ENCODE data around the gene PERM1. TPM values are rescaled to one million over a fixed set of nuclear protein-coding genes. Genes with fewer than 3 reads are reported as not detected.

PERM1 gene
- total and polyA plus RNA-seq, 2 donors (not counting 1 experiment from before 2014, with no cell fraction given): 0.03 to 0.17 TPM

GRCh38 chr1:929712-930632, 51.9 kb downstream of the PERM1 start:
- Histone ChIP-seq H3K79me2 (ENCODE audit: control insufficient read depth, insufficient read depth, low read length) (no peaks in the 10 kb centered on the region), H3K9ac (ENCODE audit: insufficient read depth, low read length) (no peak overlapping the region), H2AFZ (ENCODE audit: low read length) (no peak overlapping the region), H3K27ac (ENCODE audit: insufficient read depth, low read length) (no peak overlapping the region), H3K9me3 (ENCODE audit: control insufficient read depth, insufficient read depth, low read depth, low read length) (no peaks in the 10 kb centered on the region), H4K20me1 (ENCODE audit: control insufficient read depth, extremely low read depth, insufficient read depth, low read length) (no peaks in the 10 kb centered on the region), H3K27me3 (ENCODE audit: control insufficient read depth, insufficient read depth, low read length) (peaks cover 17% of the 10 kb centered on the region), H3K4me1 (ENCODE audit: control insufficient read depth, extremely low read depth, insufficient read depth, low read length) (no peaks in the 10 kb centered on the region), H3K36me3 (ENCODE audit: control insufficient read depth, insufficient read depth, low read length) (no peaks in the 10 kb centered on the region), H3K4me3 (replicated peaks in 1 of 4; ENCODE audit: control extremely low read depth in 1 of 4, insufficient read depth in 1 of 4, low read depth in 3 of 4, low read length in 4 of 4) (no peak overlapping the region), H3K4me2 (ENCODE audit: extremely low read depth, insufficient read depth, low read length) (no peak overlapping the region)
- no peak for DNase-seq (ENCODE audit: low read depth in 2 of 2)
- TF ChIP-seq EZH2 (IDR thresholded peaks at IDR 0.05; ENCODE audit: low read length, missing control alignments): no peak
- no peak for TF ChIP-seq CTCF (conservative IDR thresholded peaks at IDR 0.05 in 1 of 2, IDR thresholded peaks at IDR 0.05 in 1 of 2; ENCODE audit: low read depth in 1 of 2, low read length in 2 of 2)

- TF ChIP-seq CTCF (conservative IDR thresholded peaks at IDR 0.05 in 1 of 2, IDR thresholded peaks at IDR 0.05 in 1 of 2; ENCODE audit: low read depth in 1 of 2, low read length in 2 of 2) (no peak), EZH2 (IDR thresholded peaks at IDR 0.05; ENCODE audit: low read length, missing control alignments) (no peak)
- Histone ChIP-seq H3K36me3 (ENCODE audit: control insufficient read depth, insufficient read depth, low read length) (no peaks in the 10 kb centered on the region), H3K4me3 (replicated peaks in 1 of 4; ENCODE audit: control extremely low read depth in 1 of 4, insufficient read depth in 1 of 4, low read depth in 3 of 4, low read length in 4 of 4) (no peak overlapping the region), H3K9ac (ENCODE audit: insufficient read depth, low read length) (no peak overlapping the region), H2AFZ (ENCODE audit: low read length) (no peak overlapping the region), H3K79me2 (ENCODE audit: control insufficient read depth, insufficient read depth, low read length) (no peaks in the 10 kb centered on the region), H4K20me1 (ENCODE audit: control insufficient read depth, extremely low read depth, insufficient read depth, low read length) (no peaks in the 10 kb centered on the region), H3K4me1 (ENCODE audit: control insufficient read depth, extremely low read depth, insufficient read depth, low read length) (no peaks in the 10 kb centered on the region), H3K27me3 (ENCODE audit: control insufficient read depth, insufficient read depth, low read length) (peaks cover 17% of the 10 kb centered on the region), H3K4me2 (ENCODE audit: extremely low read depth, insufficient read depth, low read length) (no peak overlapping the region), H3K27ac (ENCODE audit: insufficient read depth, low read length) (no peak overlapping the region), H3K9me3 (ENCODE audit: control insufficient read depth, insufficient read depth, low read depth, low read length) (no peaks in the 10 kb centered on the region)
- no peak for DNase-seq (ENCODE audit: low read depth in 2 of 2)
Observed at GRCh38 chr1:928825-929661, 52.9 kb downstream of the PERM1 start.

GRCh38 chr1:927748-928147, 54.1 kb downstream of the PERM1 start:
- H3K9ac ChIP-seq (ENCODE audit: insufficient read depth, low read length): no peak overlapping the region
- H3K27ac ChIP-seq (ENCODE audit: insufficient read depth, low read length): no peak overlapping the region
- H3K27me3 ChIP-seq (ENCODE audit: control insufficient read depth, insufficient read depth, low read length): peaks cover 17% of the 10 kb centered on the region
- no peaks in the 10 kb centered on the region for H3K36me3 ChIP-seq (ENCODE audit: control insufficient read depth, insufficient read depth, low read length)
- H3K9me3 ChIP-seq (ENCODE audit: control insufficient read depth, insufficient read depth, low read depth, low read length): no peaks in the 10 kb centered on the region
- no peaks in the 10 kb centered on the region for H3K4me1 ChIP-seq (ENCODE audit: control insufficient read depth, extremely low read depth, insufficient read depth, low read length)
- no peak overlapping the region for H2AFZ ChIP-seq (ENCODE audit: low read length)
- no peak for DNase-seq (ENCODE audit: low read depth in 2 of 2)
- H4K20me1 ChIP-seq (ENCODE audit: control insufficient read depth, extremely low read depth, insufficient read depth, low read length): no peaks in the 10 kb centered on the region
- TF ChIP-seq CTCF (conservative IDR thresholded peaks at IDR 0.05 in 1 of 2, IDR thresholded peaks at IDR 0.05 in 1 of 2; ENCODE audit: low read depth in 1 of 2, low read length in 2 of 2) (no peak), EZH2 (IDR thresholded peaks at IDR 0.05; ENCODE audit: low read length, missing control alignments) (no peak)
- no peak overlapping the region for H3K4me3 ChIP-seq (replicated peaks in 1 of 4; ENCODE audit: control extremely low read depth in 1 of 4, insufficient read depth in 1 of 4, low read depth in 3 of 4, low read length in 4 of 4)
- no peak overlapping the region for H3K4me2 ChIP-seq (ENCODE audit: extremely low read depth, insufficient read depth, low read length)
- H3K79me2 ChIP-seq (ENCODE audit: control insufficient read depth, insufficient read depth, low read length): no peaks in the 10 kb centered on the region
